B cell (primary cell): Measurements from ENCODE around the gene SHOC2. TPM values are rescaled to one million over a fixed set of nuclear protein-coding genes. Genes with fewer than 3 reads are reported as not detected.

Experiments
- ATAC-seq: fragments of 200-7000 bp; cut with Tn5 transposase; one replicate; pipeline ENCODE4 v1.10.0; 2021; ENCODE audit warnings: low read depth, mild to moderate bottlenecking, moderate number of reproducible peaks, moderate library complexity
- CTCF ChIA-PET: fragments of 350-600 bp; sonication (Branson Sonifier 250); formaldehyde crosslinking; loops from one replicate; lab custom pipeline; 2021; ENCODE audit warnings: antibody characterized with exemption, inconsistent platforms; lab: Charles Lee
- POLR2A ChIA-PET: fragments of 350-600 bp; sonication (Branson Sonifier 250); formaldehyde crosslinking; loops from one replicate; lab custom pipeline; 2021; ENCODE audit warnings: antibody characterized with exemption; lab: Charles Lee
- DNase-seq: peaks from one replicate; pipeline ENCODE4 v3.0.0; 2013
- H2AFZ ChIP-seq: 2 replicates; pipeline ENCODE4 v1.6.1; 2012; ENCODE audit warnings: mild to moderate bottlenecking, low read depth, low read length; ENCODE audit not compliant: insufficient read depth, poor library complexity, severe bottlenecking
- H3K27ac ChIP-seq, 2 donors: 1 replicate in 1 of 2; 2 replicates in 1 of 2; pipeline ENCODE4 v1.5.1; 2012 to 2013; ENCODE audit warnings: low read length in 2 of 2, mild to moderate bottlenecking in 2 of 2, moderate library complexity in 1 of 2
- H3K27me3 ChIP-seq, 4 experiments: fragments of 200-600 bp in 1 of 4; sonication (generic) in 1 of 4; replicated peaks in 1 of 4; 1 replicate in 2 of 4; 2 replicates in 2 of 4; pipeline versions ENCODE4 v1.6.1 to v1.7.0; 2013 to 2016; ENCODE audit warnings: low read length in 3 of 4, mild to moderate bottlenecking in 2 of 4, mixed read lengths in 1 of 4, moderate library complexity in 1 of 4; ENCODE audit not compliant: insufficient read depth in 4 of 4, control insufficient read depth in 3 of 4; ENCODE audit errors: control extremely low read depth in 1 of 4
- H3K36me3 ChIP-seq, 2 experiments: replicated peaks in 1 of 2; 1 replicate in 1 of 2; 2 replicates in 1 of 2; pipeline versions ENCODE4 v1.6.1 to v1.7.1; 2013; ENCODE audit warnings: low read length in 1 of 2; ENCODE audit not compliant: insufficient read depth in 2 of 2, control insufficient read depth in 1 of 2; ENCODE audit errors: control extremely low read depth in 1 of 2, extremely low read depth in 1 of 2
- H3K4me1 ChIP-seq, 2 donors: fragments of 200-600 bp in 1 of 2; sonication (generic) in 1 of 2; 1 replicate in 1 of 2; 2 replicates in 1 of 2; pipeline versions ENCODE4 v1.5.1 to v1.6.1; 2013 to 2017; ENCODE audit warnings: low read length in 2 of 2; ENCODE audit not compliant: control insufficient read depth in 2 of 2, insufficient read depth in 2 of 2
- H3K4me2 ChIP-seq: replicated peaks from 2 replicates; pipeline ENCODE3; 2012; ENCODE audit warnings: mild to moderate bottlenecking, low read depth, low read length; ENCODE audit not compliant: poor library complexity, severe bottlenecking
- H3K4me3 ChIP-seq, 5 experiments: fragments of 200-600 bp in 1 of 5; sonication (generic) in 1 of 5; 1 replicate in 3 of 5; 2 replicates in 2 of 5; pipeline versions ENCODE4 v1.5.1 to v1.7.0; 2011 to 2016; ENCODE audit warnings: low read length in 4 of 5, mild to moderate bottlenecking in 4 of 5, low read depth in 2 of 5, control low read depth in 1 of 5, moderate library complexity in 1 of 5; ENCODE audit not compliant: insufficient read depth in 1 of 5; ENCODE audit errors: control extremely low read depth in 1 of 5, extremely low read depth in 1 of 5
- H3K79me2 ChIP-seq: fragments of 200-600 bp; sonication (generic); one replicate; pipeline ENCODE4 v1.6.0; 2016; ENCODE audit warnings: low read length; ENCODE audit not compliant: control insufficient read depth, insufficient read depth
- H3K9ac ChIP-seq: fragments of 200-600 bp; sonication (generic); 2 replicates; pipeline ENCODE4 v1.6.1; 2017; ENCODE audit warnings: mild to moderate bottlenecking, low read length, moderate library complexity
- H3K9me3 ChIP-seq, 3 donors: one replicate each; pipeline versions ENCODE4 v1.6.1 to v1.7.1; 2013; ENCODE audit warnings: low read length in 2 of 3; ENCODE audit not compliant: control insufficient read depth in 2 of 3, insufficient read depth in 1 of 3; ENCODE audit errors: control extremely low read depth in 1 of 3
- H4K20me1 ChIP-seq: 2 replicates; pipeline ENCODE4 v1.6.0; 2012; ENCODE audit warnings: mild to moderate bottlenecking, low read length; ENCODE audit not compliant: insufficient read depth, control insufficient read depth, poor library complexity, severe bottlenecking
- H3K27ac Mint-ChIP-seq: one replicate; pipeline ENCODE4 v1.8.0; 2021; ENCODE audit warnings: mixed read lengths
- H3K27me3 Mint-ChIP-seq: one replicate; pipeline ENCODE4 v1.8.0; 2021; ENCODE audit warnings: mixed read lengths
- H3K4me1 Mint-ChIP-seq: one replicate; pipeline ENCODE4 v1.8.0; 2021; ENCODE audit warnings: mixed read lengths
- H3K4me3 Mint-ChIP-seq: one replicate; pipeline ENCODE4 v1.8.0; 2021; ENCODE audit warnings: mixed read lengths
- H3K9me3 Mint-ChIP-seq: one replicate; pipeline ENCODE4 v1.8.0; 2022; ENCODE audit warnings: mixed read lengths; ENCODE audit not compliant: insufficient read depth
- CTCF ChIP-seq: fragments of 200-600 bp; IDR thresholded peaks from one replicate; pipeline ENCODE4 v1.8.0; 2022; ENCODE audit warnings: antibody characterized with exemption, mild to moderate bottlenecking
- EZH2 ChIP-seq: IDR thresholded peaks from 2 replicates; pipeline ENCODE4 v1.6.1; 2012; ENCODE audit warnings: borderline replicate concordance, low read depth, mild to moderate bottlenecking, moderate library complexity, low read length; ENCODE audit not compliant: insufficient read depth, poor library complexity, severe bottlenecking
- WGBS: methylation state at CpG from one replicate; pipeline ENCODE4 v1.1.5; 2013; ENCODE audit warnings: missing lambda C conversion rate; ENCODE audit not compliant: insufficient coverage; 5-methylcytosine and 5-hydroxymethylcytosine counted together
- intact Hi-C: fragments of 100-400 bp; cut with micrococcal nuclease; formaldehyde crosslinking; loops from one replicate; pipeline ENCODE4 v1.10.0; 2022
- polyA plus RNA-seq: library from polyadenylated mRNA; depleted of rRNA; stranded (reverse); fragments of >200 nt; gene quantifications from 2 replicates; pipeline ENCODE4 v1.2.3, GENCODE V29; 2012
- total RNA-seq, 2 donors: library from RNA; stranded (reverse); fragments of 120-200 nt in 1 of 2; gene quantifications; 1 replicate in 1 of 2; 2 replicates in 1 of 2; pipeline versions ENCODE4 v1.2.3 to v1.2.4, GENCODE V29; 2013 to 2022

The SHOC2 gene
- total and polyA plus RNA-seq, 2 donors (not counting 1 experiment from before 2014, with no cell fraction given), result 13.3 to 116 TPM

- no peaks in the 10 kb centered on the region for H3K27me3 Mint-ChIP-seq
- no peak overlapping the region for H3K4me3 Mint-ChIP-seq
- H3K27ac ChIP-seq, result no peak overlapping the region
- H3K9ac ChIP-seq, result no peak overlapping the region
- no peak overlapping the region for H3K27ac Mint-ChIP-seq
- peaks cover 2 to 14% of the 10 kb centered on the region in 2 experiments for H3K36me3 ChIP-seq
- no peak for DNase-seq
- H4K20me1 ChIP-seq, result peaks cover 91% of the 10 kb centered on the region
- peaks cover 0 to 22% of the 10 kb centered on the region in 2 donors for H3K4me1 ChIP-seq
- H3K9me3 Mint-ChIP-seq, result peaks cover 1% of the 10 kb centered on the region
- no peak overlapping the region for H2AFZ ChIP-seq
- ChIA-PET CTCF (interaction anchor here (0.6 to 1.3 kb wide), 2 partner anchors 42 to 349 kb away, joined by 3 to 5 read pairs; no protein-coding TSS in a partner anchor), POLR2A (no interaction called here)
- no peaks in the 10 kb centered on the region for H3K9me3 ChIP-seq
- peaks cover 72% of the 10 kb centered on the region for H3K4me1 Mint-ChIP-seq
- no peak for ATAC-seq
- no peak overlapping the region for H3K4me3 ChIP-seq
- intact Hi-C loops, result no loop called here
- H3K27me3 ChIP-seq, result no peaks in the 10 kb centered on the region
- peaks cover 98% of the 10 kb centered on the region for H3K79me2 ChIP-seq
- TF ChIP-seq CTCF, result no peak
- TF ChIP-seq EZH2, result no peak
- H3K4me2 ChIP-seq, result no peak overlapping the region
- WGBS, result no CpG with 5 or more reads among the region's 1 CpG
These were observed 40.9 kb downstream of the SHOC2 start for GRCh38 chr10:110960333-110960712.

- intact Hi-C loops, result loop anchor here (2.0 kb wide), 1 partner anchor 18 kb away; no protein-coding TSS in a partner anchor
- Histone ChIP-seq H3K27ac (no peak overlapping the region), H4K20me1 (peaks cover 75% of the 10 kb centered on the region), H3K36me3 (peaks cover 2 to 16% of the 10 kb centered on the region in 2 experiments), H3K79me2 (peaks cover 98% of the 10 kb centered on the region), H3K4me1 (peaks cover 0 to 30% of the 10 kb centered on the region in 2 donors), H2AFZ (no peak overlapping the region), H3K9ac (peak overlapping the region; percentile 2), H3K27me3 (no peaks in the 10 kb centered on the region), H3K9me3 (no peaks in the 10 kb centered on the region), H3K4me2 (no peak overlapping the region), H3K4me3 (no peak overlapping the region)
- Mint-ChIP-seq H3K9me3 (peaks cover 1% of the 10 kb centered on the region), H3K27ac (no peak overlapping the region), H3K4me1 (peaks cover 71% of the 10 kb centered on the region), H3K27me3 (no peaks in the 10 kb centered on the region), H3K4me3 (no peak overlapping the region)
- TF ChIP-seq CTCF, result no peak
- no peak for TF ChIP-seq EZH2
- ChIA-PET CTCF (interaction anchor here (1.3 kb wide), 1 partner anchor 216 kb away, joined by 3 read pairs; no protein-coding TSS in a partner anchor), POLR2A (no interaction called here)
- DNase-seq, result no peak
- 82% methylated on average over 1 of the region's 2 CpGs for WGBS
- ATAC-seq, result no peak
These were observed 43.0 kb downstream of the SHOC2 start for GRCh38 chr10:110962443-110962842.
